ENCODE data around the gene ZC3H7A. TPM values are rescaled to one million over a fixed set of nuclear protein-coding genes. Genes with fewer than 3 reads are reported as not detected.

Gene ZC3H7A
- total and polyA plus RNA-seq, 10 of the 15 experiments (the other 5 are each of a cell fraction or from before 2014, with no cell fraction given) = 46.3 to 188 (median 68.6) TPM

DNA sequence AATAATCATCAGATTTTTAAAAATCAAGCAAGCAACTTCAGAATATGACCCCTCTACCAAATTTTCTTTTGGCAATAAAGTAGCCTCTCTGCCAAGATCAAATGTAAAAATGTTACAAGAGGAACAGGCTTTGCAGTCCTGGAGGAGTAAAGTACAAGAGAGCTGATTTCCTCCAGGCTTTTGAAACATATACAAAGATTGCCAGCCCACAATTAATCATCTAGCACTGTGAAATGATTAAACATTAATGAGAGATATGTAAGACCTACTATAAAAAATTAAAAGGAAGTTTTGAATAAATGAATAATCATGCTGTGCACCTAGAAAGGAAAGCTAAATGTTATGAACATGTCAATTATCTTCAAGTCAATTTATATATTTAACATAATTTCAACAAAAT lies 80.7 kb downstream of the ZC3H7A start (continued):
- TF ChIP-seq, protein P1, sequence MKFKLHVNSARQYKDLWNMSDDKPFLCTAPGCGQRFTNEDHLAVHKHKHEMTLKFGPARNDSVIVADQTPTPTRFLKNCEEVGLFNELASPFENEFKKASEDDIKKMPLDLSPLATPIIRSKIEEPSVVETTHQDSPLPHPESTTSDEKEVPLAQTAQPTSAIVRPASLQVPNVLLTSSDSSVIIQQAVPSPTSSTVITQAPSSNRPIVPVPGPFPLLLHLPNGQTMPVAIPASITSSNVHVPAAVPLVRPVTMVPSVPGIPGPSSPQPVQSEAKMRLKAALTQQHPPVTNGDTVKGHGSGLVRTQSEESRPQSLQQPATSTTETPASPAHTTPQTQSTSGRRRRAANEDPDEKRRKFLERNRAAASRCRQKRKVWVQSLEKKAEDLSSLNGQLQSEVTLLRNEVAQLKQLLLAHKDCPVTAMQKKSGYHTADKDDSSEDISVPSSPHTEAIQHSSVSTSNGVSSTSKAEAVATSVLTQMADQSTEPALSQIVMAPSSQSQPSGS (IDR thresholded peaks at IDR 0.05; ENCODE audit: low read length) = no peak
- TF ChIP-seq SPI1 (IDR thresholded peaks at IDR 0.05; ENCODE audit: borderline replicate concordance, insufficient read depth, low read depth, low read length) (no peak), TAF1 (IDR thresholded peaks at IDR 0.05; ENCODE audit: borderline replicate concordance, low read depth, low read length) (no peak)

DNA sequence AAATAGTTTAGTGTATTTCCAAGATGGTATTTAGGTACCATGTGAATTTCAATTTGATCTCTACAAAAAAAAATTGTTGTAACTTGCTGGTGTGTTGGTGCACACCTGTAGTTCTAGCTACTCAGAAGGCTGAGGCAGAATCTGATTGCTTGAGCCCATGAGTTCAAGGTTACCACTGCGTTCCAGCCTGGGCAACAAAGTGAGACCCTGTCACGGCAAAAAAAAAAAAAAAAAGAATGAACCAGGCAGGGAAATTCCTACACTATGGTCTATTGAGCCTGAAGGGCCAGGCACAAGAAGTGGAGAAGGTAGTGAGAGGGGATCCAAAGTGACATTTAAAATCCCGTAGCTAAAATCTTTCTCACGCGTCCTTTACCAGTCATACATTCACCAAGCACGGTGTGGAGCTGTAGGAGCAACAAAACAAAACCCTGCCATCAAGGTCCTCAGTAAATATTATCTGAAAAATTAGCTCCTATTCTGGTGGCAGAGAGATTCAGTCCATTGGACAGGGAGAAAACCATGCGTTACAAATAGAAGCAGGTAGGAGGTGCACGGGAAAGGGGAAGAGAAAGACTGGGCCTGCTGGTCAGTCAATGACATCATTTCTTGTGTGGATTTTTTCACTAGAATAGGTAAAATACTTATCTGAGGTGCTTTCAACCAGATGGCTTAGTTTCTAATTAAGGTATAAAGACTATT lies 81.7 kb downstream of the ZC3H7A start:
- Histone ChIP-seq H3K27ac (ENCODE audit: control insufficient read depth, insufficient read depth) (peak overlapping the region; percentile 48; the same call in 1 of the 2 replicates), H3K79me2 (ENCODE audit: control insufficient read depth, insufficient read depth, low read length) (no peaks in the 10 kb centered on the region; the same call in none of the 2 replicates), H3K4me3 (no peak overlapping the region), H3K9ac (ENCODE audit: control insufficient read depth, insufficient read depth, low read length) (no peak overlapping the region), H4K20me1 (ENCODE audit: control insufficient read depth, insufficient read depth) (no peaks in the 10 kb centered on the region; the same call in 1 of the 2 replicates), H3K27me3 (replicated peaks in 1 of 2; ENCODE audit: control insufficient read depth in 2 of 2, insufficient read depth in 2 of 2, low read length in 1 of 2) (no peaks in the 10 kb centered on the region), H3K4me2 (ENCODE audit: control insufficient read depth, insufficient read depth) (no peak overlapping the region; the same call in none of the 2 replicates), H3K4me1 (ENCODE audit: control insufficient read depth, insufficient read depth, low read length) (peaks cover 16% of the 10 kb centered on the region), H3K36me3 (ENCODE audit: control insufficient read depth in 2 of 2, insufficient read depth in 2 of 2, low read length in 1 of 2) (peaks cover 20 to 44% of the 10 kb centered on the region in 2 experiments), H2AFZ (ENCODE audit: control insufficient read depth, low read depth, low read length) (no peak overlapping the region), H3K9me3 (replicated peaks; ENCODE audit: control insufficient read depth, insufficient read depth, low read length) (no peaks in the 10 kb centered on the region)
- no TSS peak for BruUV-seq (replicated peaks)
- ATAC-seq (peak; percentile 80), FAIRE-seq (peak; percentile 86), DNase-seq (ENCODE audit: low read depth, low spot score) (no peak)
- ChIA-PET CTCF (interaction anchor here (0.6 to 6.7 kb wide), 30 partner anchors 9 to 761 kb away, joined by 3 to 71 read pairs (median 6); partner anchors contain the start of gene ZC3H7A), POLR2A (interaction anchor here (0.7 to 1.7 kb wide), 7 partner anchors 24 to 138 kb away, joined by 3 to 6 read pairs (median 4); no protein-coding TSS in a partner anchor), SMC1A (ENCODE audit: uncharacterized antibody, unreplicated experiment) (interaction anchor here (0.7 to 6.7 kb wide), 27 partner anchors 10 to 309 kb away, joined by 3 to 41 read pairs (median 5); no protein-coding TSS in a partner anchor), RAD21 (ENCODE audit: unreplicated experiment) (interaction anchor here (0.6 to 2.4 kb wide), 19 partner anchors 21 to 305 kb away, joined by 3 to 26 read pairs (median 4); partner anchors contain the start of genes TXNDC11 and ZC3H7A)
- in situ Hi-C loops (cut with MboI) (no loop called here), intact Hi-C loops (cut with micrococcal nuclease; ENCODE audit: unreplicated experiment) (loop anchor here (2.0 to 5.0 kb wide), 3 partner anchors 73 to 308 kb away; no protein-coding TSS in a partner anchor)
- 25% methylated on average over 8 of the region's 8 CpGs for WGBS (ENCODE audit: insufficient coverage, insufficient replicate concordance, low lambda C conversion rate, missing lambda C conversion rate)
- TF ChIP-seq RAD21 (IDR thresholded peaks at IDR 0.05; ENCODE audit: insufficient read depth, low read depth, low read length) (peak; percentile 36), SMC3 (IDR thresholded peaks at IDR 0.05; ENCODE audit: borderline replicate concordance, low read length) (peak; percentile 15; the same call in 1 of the 2 replicates), NFIC (IDR thresholded peaks at IDR 0.05; ENCODE audit: low read depth, low read length) (peak; percentile 71; the same call in 1 of the 2 replicates), TARDBP (IDR thresholded peaks at IDR 0.05; ENCODE audit: borderline replicate concordance) (no peak), SPI1 (IDR thresholded peaks at IDR 0.05; ENCODE audit: borderline replicate concordance, insufficient read depth, low read depth, low read length) (peak; percentile 72; the same call in 1 of the 2 replicates), TBL1XR1 (IDR thresholded peaks at IDR 0.05; ENCODE audit: low read depth, low read length) (no peak), ATF7 (IDR thresholded peaks at IDR 0.05; ENCODE audit: low read depth) (peak; percentile 97)
- TF ChIP-seq, protein P2, sequence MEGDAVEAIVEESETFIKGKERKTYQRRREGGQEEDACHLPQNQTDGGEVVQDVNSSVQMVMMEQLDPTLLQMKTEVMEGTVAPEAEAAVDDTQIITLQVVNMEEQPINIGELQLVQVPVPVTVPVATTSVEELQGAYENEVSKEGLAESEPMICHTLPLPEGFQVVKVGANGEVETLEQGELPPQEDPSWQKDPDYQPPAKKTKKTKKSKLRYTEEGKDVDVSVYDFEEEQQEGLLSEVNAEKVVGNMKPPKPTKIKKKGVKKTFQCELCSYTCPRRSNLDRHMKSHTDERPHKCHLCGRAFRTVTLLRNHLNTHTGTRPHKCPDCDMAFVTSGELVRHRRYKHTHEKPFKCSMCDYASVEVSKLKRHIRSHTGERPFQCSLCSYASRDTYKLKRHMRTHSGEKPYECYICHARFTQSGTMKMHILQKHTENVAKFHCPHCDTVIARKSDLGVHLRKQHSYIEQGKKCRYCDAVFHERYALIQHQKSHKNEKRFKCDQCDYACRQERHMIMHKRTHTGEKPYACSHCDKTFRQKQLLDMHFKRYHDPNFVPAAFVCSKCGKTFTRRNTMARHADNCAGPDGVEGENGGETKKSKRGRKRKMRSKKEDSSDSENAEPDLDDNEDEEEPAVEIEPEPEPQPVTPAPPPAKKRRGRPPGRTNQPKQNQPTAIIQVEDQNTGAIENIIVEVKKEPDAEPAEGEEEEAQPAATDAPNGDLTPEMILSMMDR (IDR thresholded peaks at IDR 0.05 in 2 of 3, conservative IDR thresholded peaks at IDR 0.05 in 1 of 3; ENCODE audit: control insufficient read depth in 2 of 3, extremely low read depth in 1 of 3, insufficient read depth in 1 of 3, low read depth in 3 of 3, low read length in 3 of 3) = 0 out of 6 replicates have a peak, but pooled peaks of 1 of the 3 experiments have one; percentile 3
- TF ChIP-seq, protein P3, sequence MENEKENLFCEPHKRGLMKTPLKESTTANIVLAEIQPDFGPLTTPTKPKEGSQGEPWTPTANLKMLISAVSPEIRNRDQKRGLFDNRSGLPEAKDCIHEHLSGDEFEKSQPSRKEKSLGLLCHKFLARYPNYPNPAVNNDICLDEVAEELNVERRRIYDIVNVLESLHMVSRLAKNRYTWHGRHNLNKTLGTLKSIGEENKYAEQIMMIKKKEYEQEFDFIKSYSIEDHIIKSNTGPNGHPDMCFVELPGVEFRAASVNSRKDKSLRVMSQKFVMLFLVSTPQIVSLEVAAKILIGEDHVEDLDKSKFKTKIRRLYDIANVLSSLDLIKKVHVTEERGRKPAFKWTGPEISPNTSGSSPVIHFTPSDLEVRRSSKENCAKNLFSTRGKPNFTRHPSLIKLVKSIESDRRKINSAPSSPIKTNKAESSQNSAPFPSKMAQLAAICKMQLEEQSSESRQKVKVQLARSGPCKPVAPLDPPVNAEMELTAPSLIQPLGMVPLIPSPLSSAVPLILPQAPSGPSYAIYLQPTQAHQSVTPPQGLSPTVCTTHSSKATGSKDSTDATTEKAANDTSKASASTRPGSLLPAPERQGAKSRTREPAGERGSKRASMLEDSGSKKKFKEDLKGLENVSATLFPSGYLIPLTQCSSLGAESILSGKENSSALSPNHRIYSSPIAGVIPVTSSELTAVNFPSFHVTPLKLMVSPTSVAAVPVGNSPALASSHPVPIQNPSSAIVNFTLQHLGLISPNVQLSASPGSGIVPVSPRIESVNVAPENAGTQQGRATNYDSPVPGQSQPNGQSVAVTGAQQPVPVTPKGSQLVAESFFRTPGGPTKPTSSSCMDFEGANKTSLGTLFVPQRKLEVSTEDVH (IDR thresholded peaks at IDR 0.05; ENCODE audit: low read depth, partially characterized antibody) = no peak
